SK-N-SH treated with all-trans-retinoic acid at 6 μM for 48 hours (cell line): ENCODE data around the gene IGSF5.

Experiments
- ARNTL ChIP-seq: fragments of 450-650 bp; formaldehyde crosslinking; IDR thresholded peaks from 2 replicates; pipeline ENCODE4 v1.5.0; 2020; ENCODE audit warnings: low read depth, mild to moderate bottlenecking, moderate library complexity, borderline replicate concordance
- BACH2 ChIP-seq: fragments of 250-450 bp; sonication (Bioruptor Pico); IDR thresholded peaks from 2 replicates; pipeline ENCODE4 v1.9.0; 2021; ENCODE audit warnings: mild to moderate bottlenecking, borderline replicate concordance
- CREB5 ChIP-seq: fragments of 250-450 bp; sonication (Bioruptor Pico); IDR thresholded peaks from 2 replicates; pipeline ENCODE4 v1.5.1; 2020; ENCODE audit warnings: low read depth, mild to moderate bottlenecking, moderate library complexity
- CSDC2 ChIP-seq: fragments of 250-450 bp; sonication (Bioruptor Pico); IDR thresholded peaks from 2 replicates; pipeline ENCODE4 v1.5.0; 2020; ENCODE audit warnings: mild to moderate bottlenecking, moderate library complexity
- ISL1 ChIP-seq: fragments of 250-450 bp; sonication (Bioruptor Pico); IDR thresholded peaks from 2 replicates; pipeline ENCODE4 v2.1.2; 2022; ENCODE audit warnings: mild to moderate bottlenecking, moderate library complexity
- PATZ1 ChIP-seq: fragments of 250-450 bp; sonication (Bioruptor Pico); IDR thresholded peaks from 2 replicates; pipeline ENCODE4 v1.8.0; 2020; ENCODE audit warnings: mild to moderate bottlenecking, moderate library complexity, borderline replicate concordance
- POU6F1 ChIP-seq: fragments of 250-450 bp; sonication (Bioruptor Pico); IDR thresholded peaks from 2 replicates; pipeline ENCODE4 v1.8.0; 2021; ENCODE audit warnings: low read depth, mild to moderate bottlenecking, moderate library complexity, borderline replicate concordance
- PPARA ChIP-seq: fragments of 250-450 bp; sonication (Bioruptor Pico); IDR thresholded peaks from 2 replicates; pipeline ENCODE4 v1.5.0; 2020; ENCODE audit warnings: mild to moderate bottlenecking, borderline replicate concordance
- RARB ChIP-seq: fragments of 250-450 bp; sonication (Bioruptor Pico); IDR thresholded peaks from 2 replicates; pipeline ENCODE4 v1.8.0; 2021; ENCODE audit warnings: mild to moderate bottlenecking, moderate library complexity
- TOX ChIP-seq: fragments of 250-450 bp; sonication (Bioruptor Pico); IDR thresholded peaks from 2 replicates; pipeline ENCODE4 v1.8.0; 2021; ENCODE audit warnings: mild to moderate bottlenecking, moderate library complexity, borderline replicate concordance
- TSHZ2 ChIP-seq: fragments of 250-450 bp; sonication (Bioruptor Pico); IDR thresholded peaks from 2 replicates; pipeline ENCODE4 v1.5.0; 2020; ENCODE audit warnings: mild to moderate bottlenecking, moderate library complexity
- ZFP3 ChIP-seq: fragments of 250-450 bp; sonication (Bioruptor Pico); IDR thresholded peaks from 2 replicates; pipeline ENCODE4 v1.5.0; 2020; ENCODE audit warnings: mild to moderate bottlenecking, moderate library complexity
- ZFP30 ChIP-seq: fragments of 450-650 bp; formaldehyde crosslinking; IDR thresholded peaks from 2 replicates; pipeline ENCODE4 v1.5.0; 2022; ENCODE audit warnings: mild to moderate bottlenecking, moderate library complexity
- ZNF8 ChIP-seq: fragments of 450-650 bp; formaldehyde crosslinking; IDR thresholded peaks from 2 replicates; pipeline ENCODE4 v1.5.0; 2020; ENCODE audit warnings: mild to moderate bottlenecking, moderate library complexity

- TF ChIP-seq ISL1 (CRISPR knock-in tag) = no peak
- no peak for TF ChIP-seq CSDC2 (CRISPR knock-in tag)
- TF ChIP-seq POU6F1 (CRISPR knock-in tag) = no peak
- no peak for TF ChIP-seq ARNTL (CRISPR knock-in tag)
- no peak for TF ChIP-seq ZFP30 (CRISPR knock-in tag)
- TF ChIP-seq RARB = no peak
- no peak for TF ChIP-seq TOX (CRISPR knock-in tag)
- no peak for TF ChIP-seq PATZ1 (CRISPR knock-in tag)
- no peak for TF ChIP-seq BACH2 (CRISPR knock-in tag)
- no peak for TF ChIP-seq TSHZ2 (CRISPR knock-in tag)
- no peak for TF ChIP-seq PPARA (CRISPR knock-in tag)
- TF ChIP-seq CREB5 (CRISPR knock-in tag) = no peak
- no peak for TF ChIP-seq ZFP3 (CRISPR knock-in tag)
- TF ChIP-seq ZNF8 = no peak
Observed at GRCh38 chr21:39763272-39763970, 18.4 kb downstream of the IGSF5 start.
